Left ventricle myocardium inferior (tissue), 1 donor: Measurements from ENCODE around the gene NUP160. TPM values are rescaled to one million over a fixed set of nuclear protein-coding genes. Genes with fewer than 3 reads are reported as not detected.
"Not testable (repeated sequence)": the region's sequence is repeated elsewhere in the genome, so short reads cannot be mapped to it uniquely, and the experiment has no call there.

ENCODE experiments used
- DNase-seq: peaks from one replicate; pipeline ENCODE4 v3.0.0-alpha.2; 2020
- H3K27ac ChIP-seq: fragments of 200-600 bp; replicated peaks from 2 replicates; pipeline ENCODE4 v1.8.0; 2021
- H3K27me3 ChIP-seq: fragments of 200-600 bp; 2 replicates; pipeline ENCODE4 v1.8.0; 2021; ENCODE audit warnings: low read depth
- H3K36me3 ChIP-seq: fragments of 200-600 bp; 2 replicates; pipeline ENCODE4 v1.8.0; 2021
- H3K4me1 ChIP-seq: fragments of 200-600 bp; 2 replicates; pipeline ENCODE4 v1.8.0; 2021
- H3K4me3 ChIP-seq: fragments of 200-600 bp; 2 replicates; pipeline ENCODE4 v1.8.0; 2021; ENCODE audit warnings: mild to moderate bottlenecking, moderate library complexity
- H3K9me3 ChIP-seq: fragments of 200-600 bp; replicated peaks from 2 replicates; pipeline ENCODE4 v1.8.0; 2021
- CTCF ChIP-seq: fragments of 200-600 bp; IDR thresholded peaks from 2 replicates; pipeline ENCODE4 v1.8.0; 2021; ENCODE audit warnings: antibody characterized with exemption, mild to moderate bottlenecking, borderline replicate concordance
- intact Hi-C: fragments of 100-400 bp; cut with micrococcal nuclease; formaldehyde crosslinking; loops from one replicate; pipeline ENCODE4 v1.11.0; 2022
- total RNA-seq: library from RNA; stranded (reverse); fragmentation: NEBNext Ultra II Directional; extraction: Animal tissue kit (Norgen Biotek cat#: 25700); gene quantifications from one replicate; pipeline ENCODE4 v1.2.1, GENCODE V29; 2021
- donor health status: DM: no; HTN: yes; CAD: no; lungs with severe emphysema.

The NUP160 gene
- total RNA-seq, 1 donor from 2014 or later: 12.8 TPM

- Histone ChIP-seq H3K9me3 (peaks cover 21% of the 10 kb centered on the region), H3K4me3 (no peak overlapping the region), H3K27me3 (peaks cover 21% of the 10 kb centered on the region), H3K36me3 (no peaks in the 10 kb centered on the region), H3K4me1 (no peaks in the 10 kb centered on the region), H3K27ac (no peak overlapping the region)
- intact Hi-C loops: no loop called here
- no peak for TF ChIP-seq CTCF
- DNase-seq: no peak
These were observed 31.4 kb upstream of the NUP160 start for GRCh38 chr11:47879259-47880158.

GRCh38 chr11:47875858-47876257 lies 27.7 kb upstream of the NUP160 start:
- H3K36me3 ChIP-seq, H3K4me3 ChIP-seq, H3K4me1 ChIP-seq, DNase-seq, intact Hi-C loops, H3K27ac ChIP-seq: not testable (repeated sequence)
- Histone ChIP-seq H3K9me3 (peaks cover 21% of the 10 kb centered on the region), H3K27me3 (peaks cover 14% of the 10 kb centered on the region)

- H3K9me3 ChIP-seq: peaks cover 4% of the 10 kb centered on the region
- no peaks in the 10 kb centered on the region for H3K4me1 ChIP-seq
- H3K27ac ChIP-seq: peak overlapping the region; percentile 21
- DNase-seq: no peak
- TF ChIP-seq CTCF: no peak
- H3K27me3 ChIP-seq: no peaks in the 10 kb centered on the region
- H3K36me3 ChIP-seq: no peaks in the 10 kb centered on the region
- H3K4me3 ChIP-seq: no peak overlapping the region
- intact Hi-C loops: no loop called here
These were observed 22.3 kb upstream of the NUP160 start for GRCh38 chr11:47870404-47870803.

GRCh38 chr11:47869544-47870393 lies 21.6 kb upstream of the NUP160 start:
- H3K4me1 ChIP-seq: no peaks in the 10 kb centered on the region
- H3K4me3 ChIP-seq: no peak overlapping the region
- no peaks in the 10 kb centered on the region for H3K27me3 ChIP-seq
- peak overlapping the region; percentile 27 for H3K27ac ChIP-seq
- H3K9me3 ChIP-seq: no peaks in the 10 kb centered on the region
- H3K36me3 ChIP-seq: no peaks in the 10 kb centered on the region
- DNase-seq: no peak
- no peak for TF ChIP-seq CTCF
- intact Hi-C loops: no loop called here

- DNase-seq: no peak
- no peak overlapping the region for H3K4me3 ChIP-seq
- peaks cover 6% of the 10 kb centered on the region for H3K4me1 ChIP-seq
- intact Hi-C loops: no loop called here
- no peak for TF ChIP-seq CTCF
- no peaks in the 10 kb centered on the region for H3K27me3 ChIP-seq
- no peak overlapping the region for H3K27ac ChIP-seq
- no peaks in the 10 kb centered on the region for H3K36me3 ChIP-seq
- H3K9me3 ChIP-seq: no peaks in the 10 kb centered on the region
These were observed 19.7 kb upstream of the NUP160 start for GRCh38 chr11:47867823-47868222.

GRCh38 chr11:47866892-47867291 lies 18.7 kb upstream of the NUP160 start:
- H3K9me3 ChIP-seq, H3K27ac ChIP-seq, DNase-seq, H3K4me1 ChIP-seq, H3K27me3 ChIP-seq, H3K36me3 ChIP-seq, H3K4me3 ChIP-seq, intact Hi-C loops: not testable (repeated sequence)
